ENCODE measurements around the gene EXOC6. TPM values are rescaled to one million over a fixed set of nuclear protein-coding genes. Genes with fewer than 3 reads are reported as not detected.

EXOC6 gene
- total RNA-seq, 1 experiment from 2014 or later: 17.0 TPM

DNA sequence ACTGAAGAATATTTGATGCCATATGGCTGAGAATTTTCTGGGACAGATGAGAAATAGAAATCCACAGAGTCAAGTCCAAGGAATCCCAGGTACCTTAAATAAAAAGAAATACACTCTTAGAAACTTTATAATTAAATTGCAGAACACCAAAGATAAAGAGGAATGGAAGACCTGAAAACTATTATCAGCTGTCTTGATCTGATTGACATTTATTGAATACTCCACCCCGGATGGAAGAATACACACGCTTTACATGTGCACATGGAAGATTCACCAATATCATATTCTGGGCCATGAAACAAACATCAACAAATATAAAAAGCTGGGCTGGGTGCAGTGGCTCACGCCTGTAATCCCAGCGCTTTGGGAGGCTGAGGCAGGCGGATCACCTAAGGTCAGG lies 81.6 kb downstream of the EXOC6 start:
- BruUV-seq (replicated peaks): no TSS peak
- H3K4me3 ChIP-seq (ENCODE audit: low read depth in 2 of 2, low read length in 2 of 2): no peak overlapping the region
- in situ Hi-C loops (cut with HindIII; ENCODE audit: low pct_unique_long_range_greater_than_20kb, low sequenced_read_pairs) (no loop called here), intact Hi-C loops (cut with micrococcal nuclease; ENCODE audit: unreplicated experiment) (no loop called here)
- TF ChIP-seq CTCF (IDR thresholded peaks at IDR 0.05) (no peak), POLR2AphosphoS5 (IDR thresholded peaks at IDR 0.05; ENCODE audit: low read depth, low read length) (no peak), TCF7L2 (IDR thresholded peaks at IDR 0.05; ENCODE audit: low read depth, low read length) (no peak), SIN3A (IDR thresholded peaks at IDR 0.05; ENCODE audit: borderline replicate concordance, insufficient read depth, low read depth, low read length) (no peak)
- TF ChIP-seq, protein P1, sequence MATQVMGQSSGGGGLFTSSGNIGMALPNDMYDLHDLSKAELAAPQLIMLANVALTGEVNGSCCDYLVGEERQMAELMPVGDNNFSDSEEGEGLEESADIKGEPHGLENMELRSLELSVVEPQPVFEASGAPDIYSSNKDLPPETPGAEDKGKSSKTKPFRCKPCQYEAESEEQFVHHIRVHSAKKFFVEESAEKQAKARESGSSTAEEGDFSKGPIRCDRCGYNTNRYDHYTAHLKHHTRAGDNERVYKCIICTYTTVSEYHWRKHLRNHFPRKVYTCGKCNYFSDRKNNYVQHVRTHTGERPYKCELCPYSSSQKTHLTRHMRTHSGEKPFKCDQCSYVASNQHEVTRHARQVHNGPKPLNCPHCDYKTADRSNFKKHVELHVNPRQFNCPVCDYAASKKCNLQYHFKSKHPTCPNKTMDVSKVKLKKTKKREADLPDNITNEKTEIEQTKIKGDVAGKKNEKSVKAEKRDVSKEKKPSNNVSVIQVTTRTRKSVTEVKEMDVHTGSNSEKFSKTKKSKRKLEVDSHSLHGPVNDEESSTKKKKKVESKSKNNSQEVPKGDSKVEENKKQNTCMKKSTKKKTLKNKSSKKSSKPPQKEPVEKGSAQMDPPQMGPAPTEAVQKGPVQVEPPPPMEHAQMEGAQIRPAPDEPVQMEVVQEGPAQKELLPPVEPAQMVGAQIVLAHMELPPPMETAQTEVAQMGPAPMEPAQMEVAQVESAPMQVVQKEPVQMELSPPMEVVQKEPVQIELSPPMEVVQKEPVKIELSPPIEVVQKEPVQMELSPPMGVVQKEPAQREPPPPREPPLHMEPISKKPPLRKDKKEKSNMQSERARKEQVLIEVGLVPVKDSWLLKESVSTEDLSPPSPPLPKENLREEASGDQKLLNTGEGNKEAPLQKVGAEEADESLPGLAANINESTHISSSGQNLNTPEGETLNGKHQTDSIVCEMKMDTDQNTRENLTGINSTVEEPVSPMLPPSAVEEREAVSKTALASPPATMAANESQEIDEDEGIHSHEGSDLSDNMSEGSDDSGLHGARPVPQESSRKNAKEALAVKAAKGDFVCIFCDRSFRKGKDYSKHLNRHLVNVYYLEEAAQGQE (IDR thresholded peaks at IDR 0.05; ENCODE audit: insufficient read depth in 1 of 2, low read depth in 2 of 2, low read length in 1 of 2): no peak
- no peaks in the 10 kb centered on the region for H3K4me1 ChIP-seq (ENCODE audit: control insufficient read depth, insufficient read depth, low read length)
- H3K27me3 ChIP-seq (ENCODE audit: control insufficient read depth, insufficient read depth, low read length): no peaks in the 10 kb centered on the region
- no peaks in the 10 kb centered on the region for H3K36me3 ChIP-seq (ENCODE audit: control insufficient read depth, insufficient read depth, low read length)
- H3K27ac ChIP-seq (ENCODE audit: low read length): no peak overlapping the region
- no peak for DNase-seq (ENCODE audit: low read depth, low spot score)
- CTCF ChIA-PET: no interaction called here
- no peak for ATAC-seq
- POLR2A ChIA-PET: no interaction called here
- H3K9me3 ChIP-seq (ENCODE audit: control insufficient read depth, insufficient read depth, low read depth, low read length): no peaks in the 10 kb centered on the region

- ATAC-seq: no peak
These were observed 83.3 kb downstream of the EXOC6 start for GRCh38 chr10:92931597-92931996.

More at GRCh38 chr10:92931597-92931996, 83.3 kb downstream of the EXOC6 start:
- H3K27me3 ChIP-seq (ENCODE audit: control insufficient read depth, insufficient read depth, low read length): no peaks in the 10 kb centered on the region
- in situ Hi-C loops (cut with HindIII; ENCODE audit: low pct_unique_long_range_greater_than_20kb, low sequenced_read_pairs) (no loop called here), intact Hi-C loops (cut with micrococcal nuclease; ENCODE audit: unreplicated experiment) (no loop called here)
- no peaks in the 10 kb centered on the region for H3K4me1 ChIP-seq (ENCODE audit: control insufficient read depth, insufficient read depth, low read length)
- ChIA-PET CTCF (no interaction called here), POLR2A (no interaction called here)
- no peaks in the 10 kb centered on the region for H3K9me3 ChIP-seq (ENCODE audit: control insufficient read depth, insufficient read depth, low read depth, low read length)
- H3K27ac ChIP-seq (ENCODE audit: low read length): no peak overlapping the region
- TF ChIP-seq, protein P1 (IDR thresholded peaks at IDR 0.05; ENCODE audit: insufficient read depth in 1 of 2, low read depth in 2 of 2, low read length in 1 of 2): no peak
- TF ChIP-seq CTCF (IDR thresholded peaks at IDR 0.05): no peak
- no peak for TF ChIP-seq POLR2AphosphoS5 (IDR thresholded peaks at IDR 0.05; ENCODE audit: low read depth, low read length)
- no peak for TF ChIP-seq TCF7L2 (IDR thresholded peaks at IDR 0.05; ENCODE audit: low read depth, low read length)
- no peak for TF ChIP-seq SIN3A (IDR thresholded peaks at IDR 0.05; ENCODE audit: borderline replicate concordance, insufficient read depth, low read depth, low read length)
- DNase-seq (ENCODE audit: low read depth, low spot score): no peak
- no peaks in the 10 kb centered on the region for H3K36me3 ChIP-seq (ENCODE audit: control insufficient read depth, insufficient read depth, low read length)
- H3K4me3 ChIP-seq (ENCODE audit: low read depth in 2 of 2, low read length in 2 of 2): no peak overlapping the region
- no TSS peak for BruUV-seq (replicated peaks)
